HepG2 (cell line): ENCODE measurements around the gene TBCE. TPM values are rescaled to one million over a fixed set of nuclear protein-coding genes. Genes with fewer than 3 reads are reported as not detected.

ENCODE experiments used
- ATAC-seq: fragments of 200-7000 bp; cut with Tn5 transposase; 3 replicates; pipeline ENCODE4 v1.9.1; 2020; ENCODE audit warnings: mild to moderate bottlenecking, moderate library complexity
- BruUV-seq: library from RNA; stranded (reverse); fragments of 400-500 nt; replicated peaks from 2 replicates; lab custom pipeline; 2021; lab: Mats Ljungman, UMichigan
- CTCF ChIA-PET: fragments of 300-600 bp; formaldehyde crosslinking; extraction: SDS; loops from one replicate; lab custom pipeline; 2021; ENCODE audit warnings: low total read pairs, inconsistent platforms, low intra/inter-chr PET ratio; lab: Yijun Ruan, JAX
- POLR2A ChIA-PET: fragments of 350-600 bp; sonication (Branson Sonifier 250); formaldehyde crosslinking; loops from one replicate; lab custom pipeline; 2020; ENCODE audit warnings: antibody characterized with exemption, inconsistent platforms; lab: Yijun Ruan, JAX
- DNase-seq: peaks from one replicate; pipeline ENCODE4 v3.0.0-alpha.2; 2015; ENCODE audit warnings: low spot score
- FAIRE-seq: peaks from 3 replicates; lab custom pipeline; 2011; peaks lifted over from hg19 to GRCh38; lab: Jason Lieb, UNC
- H2AFZ ChIP-seq: one replicate; pipeline ENCODE4 v1.6.1; 2011; ENCODE audit warnings: low read length, inconsistent platforms
- H3K27ac ChIP-seq: fragments of 300-600 bp; 3 replicates; pipeline ENCODE4 v1.8.0; 2011; ENCODE audit warnings: mixed run types, mild to moderate bottlenecking, mixed read lengths, low read length, inconsistent platforms; ENCODE audit not compliant: insufficient read depth; ENCODE audit errors: extremely low read length
- H3K27me3 ChIP-seq, 2 experiments: fragments of 200-600 bp in 1 of 2; 2 replicates in 1 of 2; 3 replicates in 1 of 2; pipeline versions ENCODE4 v1.6.0 to v1.8.0; 2011; ENCODE audit warnings: low read length in 2 of 2, mild to moderate bottlenecking in 2 of 2, moderate library complexity in 2 of 2, inconsistent platforms in 1 of 2; ENCODE audit not compliant: insufficient read depth in 2 of 2, control insufficient read depth in 1 of 2
- H3K36me3 ChIP-seq, 2 experiments: fragments of 200-600 bp in 1 of 2; replicated peaks in 1 of 2; 2 replicates in 1 of 2; 3 replicates in 1 of 2; pipeline versions ENCODE4 v1.5.1 to v1.8.0; 2011; ENCODE audit warnings: low read length in 2 of 2, inconsistent platforms in 1 of 2; ENCODE audit not compliant: insufficient read depth in 2 of 2, control insufficient read depth in 1 of 2
- H3K4me1 ChIP-seq: 2 replicates; pipeline ENCODE4 v1.5.1; 2012; ENCODE audit warnings: low read length, inconsistent platforms; ENCODE audit not compliant: insufficient read depth
- H3K4me2 ChIP-seq: 2 replicates; pipeline ENCODE4 v1.6.0; 2011; ENCODE audit warnings: low read depth, low read length, inconsistent platforms
- H3K4me3 ChIP-seq, 3 experiments: fragments of 200-600 bp in 1 of 3; sonication (generic), shearing (Covaris generic) in 1 of 3; replicated peaks in 1 of 3; 2 replicates each; pipeline ENCODE4 v1.5.1; 2011 to 2016; ENCODE audit warnings: low read length in 3 of 3, inconsistent platforms in 2 of 3, low read depth in 2 of 3, mild to moderate bottlenecking in 2 of 3, control low read depth in 1 of 3, mixed read lengths in 1 of 3; ENCODE audit not compliant: insufficient read depth in 1 of 3
- H3K79me2 ChIP-seq: one replicate; pipeline ENCODE4 v1.6.1; 2011; ENCODE audit warnings: low read length, inconsistent platforms; ENCODE audit not compliant: insufficient read depth
- H3K9ac ChIP-seq: 2 replicates; pipeline ENCODE4 v1.6.0; 2011; ENCODE audit warnings: mild to moderate bottlenecking, low read depth, low read length, inconsistent platforms; ENCODE audit not compliant: insufficient read depth
- H3K9me3 ChIP-seq: 2 replicates; pipeline ENCODE4 v1.5.1; 2012; ENCODE audit warnings: mild to moderate bottlenecking, low read length
- H4K20me1 ChIP-seq: 2 replicates; pipeline ENCODE4 v1.6.0; 2011; ENCODE audit warnings: inconsistent platforms, mild to moderate bottlenecking, low read length, moderate library complexity; ENCODE audit not compliant: insufficient read depth
- ARID4A ChIP-seq: sonication (generic); formaldehyde crosslinking; IDR thresholded peaks from 2 replicates; pipeline ENCODE4 v1.5.0; 2020; ENCODE audit warnings: mild to moderate bottlenecking, missing genetic modification reagents, borderline replicate concordance
- FLYWCH1 ChIP-seq: sonication (generic); formaldehyde crosslinking; IDR thresholded peaks from 2 replicates; pipeline ENCODE4 v1.8.1; 2023; ENCODE audit warnings: mild to moderate bottlenecking, missing genetic modification reagents
- MAFF ChIP-seq: IDR thresholded peaks from 2 replicates; pipeline ENCODE4 v1.6.1; 2011; ENCODE audit warnings: low read depth, low read length, improper control_type of control experiment
- MAFK ChIP-seq, 2 experiments: IDR thresholded peaks in 1 of 2; conservative IDR thresholded peaks in 1 of 2; 2 replicates each; pipeline ENCODE4 v1.6.1; 2011; ENCODE audit warnings: improper control_type of control experiment in 2 of 2, low read length in 2 of 2
- RBM22 ChIP-seq: fragments of 200-400 bp; formaldehyde crosslinking; optimal IDR thresholded peaks from 2 replicates; pipeline ENCODE3; 2017; ENCODE audit warnings: mild to moderate bottlenecking, low read length, moderate library complexity
- TMF1 ChIP-seq: sonication (generic); formaldehyde crosslinking; IDR thresholded peaks from 2 replicates; pipeline ENCODE4 v1.8.1; 2022; ENCODE audit warnings: low read depth, missing genetic modification reagents
- WGBS: methylation state at CpG from one replicate; pipeline ENCODE4 v1.1.6; 2017; ENCODE audit warnings: low lambda C conversion rate; 5-methylcytosine and 5-hydroxymethylcytosine counted together
- in situ Hi-C: cut with HindIII; loops from 2 replicates; pipeline ENCODE4 v1.10.0; 2017; ENCODE audit warnings: low pct_unique_long_range_greater_than_20kb; ENCODE audit not compliant: extremely low pct_ligation_motif_present
- intact Hi-C: fragments of 100-400 bp; cut with micrococcal nuclease; formaldehyde crosslinking; loops from one replicate; pipeline ENCODE4 v1.10.0; 2022; ENCODE audit not compliant: unreplicated experiment
- polyA plus RNA-seq, 8 experiments: library from polyadenylated mRNA; depleted of rRNA in 3 of 8; stranded (reverse) in 7 of 8; unstranded in 1 of 8; fragments of >200 nt; fragmentation: Illumina TruSeq in 4 of 8; extraction: Trizol in 4 of 8; gene quantifications; 2 replicates each; pipeline versions ENCODE4 v1.2.1 to v1.2.3, GENCODE V29; 2011 to 2016; ENCODE audit warnings: low read depth in 4 of 8, missing spikeins in 1 of 8, mixed read lengths in 1 of 8; ENCODE audit not compliant: insufficient read depth in 1 of 8
- total RNA-seq, 5 experiments: library from RNA; depleted of rRNA; stranded (reverse); fragments of >200 nt; fragmentation: Illumina TruSeq; extraction: Trizol; gene quantifications; 2 replicates each; pipeline ENCODE4 v1.2.3, GENCODE V29; 2016; ENCODE audit warnings: low read depth in 1 of 5

Gene TBCE
- total and polyA plus RNA-seq, 2 of the 13 experiments (the other 11 are each of a cell fraction or from before 2014, with no cell fraction given): 25.6 to 31.1 TPM

- WGBS: 98% methylated on average over 2 of the region's 2 CpGs
- H3K9me3 ChIP-seq: no peaks in the 10 kb centered on the region
- intact Hi-C loops: no loop called here
- H3K27me3 ChIP-seq: no peaks in the 10 kb centered on the region
- BruUV-seq: no TSS peak
- H2AFZ ChIP-seq: no peak overlapping the region
- no peak overlapping the region for H3K9ac ChIP-seq
- no peaks in the 10 kb centered on the region for H4K20me1 ChIP-seq
- no peak overlapping the region for H3K4me3 ChIP-seq
- H3K36me3 ChIP-seq: peaks cover 28 to 75% of the 10 kb centered on the region in 2 experiments
- POLR2A ChIA-PET: no interaction called here
- peak; percentile 40; the same call in 1 of the 3 replicates for ATAC-seq
- TF ChIP-seq MAFK (conservative IDR thresholded peaks at IDR 0.05 in 1 of 2, IDR thresholded peaks at IDR 0.05 in 1 of 2; ENCODE audit: low read length in 2 of 2) (peak; percentile 53 to 75), RBM22 (no peak), FLYWCH1 (CRISPR knock-in tag) (no peak), MAFF (peak; percentile 63), ARID4A (CRISPR knock-in tag) (no peak), TMF1 (no peak)
- TF ChIP-seq, all 625 proteins: peak for 2
- FAIRE-seq (no peak), DNase-seq (no peak)
- Histone ChIP-seq H3K4me1 (no peaks in the 10 kb centered on the region), H3K27ac (no peak overlapping the region), H3K79me2 (no peaks in the 10 kb centered on the region), H3K4me2 (no peak overlapping the region)
- CTCF ChIA-PET: no interaction called here
- in situ Hi-C loops: no loop called here
Observed at GRCh38 chr1:235450886-235451483, 83.8 kb downstream of the TBCE start.
